Measurements from ENCODE around the gene RAX. TPM values are rescaled to one million over a fixed set of nuclear protein-coding genes. Genes with fewer than 3 reads are reported as not detected.

The RAX gene
- polyA plus RNA-seq, 4 donors = not detected

Other genes with a start within 250 kb of the RAX start
- gene SEC11C, start 133.6 kb downstream of the RAX start, polyA plus RNA-seq (ENCODE audit: insufficient read length in 4 of 4) = 10 to 100 TPM; 59.3 to 84.1 (median 72.4) TPM
- 1 to 10 TPM in 3 of 4 donors, under 1 TPM in 1; 0.55 to 3.3 (median 1.7) TPM for gene GRP, start 53.3 kb downstream of the RAX start, polyA plus RNA-seq (ENCODE audit: insufficient read length in 4 of 4)
- under 1 TPM; 0.13 to 0.24 (median 0.17) TPM for gene CPLX4, start 45.2 kb upstream of the RAX start, polyA plus RNA-seq (ENCODE audit: insufficient read length in 4 of 4)
- 100 to 1,000 TPM in 3 of 4 donors, 10 to 100 TPM in 1; 99.3 to 128 (median 108) TPM for gene LMAN1, start 85.8 kb upstream of the RAX start, polyA plus RNA-seq (ENCODE audit: insufficient read length in 4 of 4)

All from left renal cortex interstitium (tissue), 4 donors.